OCI-LY3 (cell line): ENCODE results near the gene MIDN.
A peak's percentile ranks its signal among the peaks of the same experiment; 100 is the strongest.

Experiments
- H2AFZ ChIP-seq: fragments of 200-600, 300-600 bp; shearing (Covaris generic); 2 replicates; pipeline ENCODE4 v1.6.0; 2014; ENCODE audit warnings: antibody characterized with exemption, low read depth, low read length
- H3K27ac ChIP-seq: fragments of 200-600, 300-600 bp; sonication (generic); 2 replicates; pipeline ENCODE4 v1.5.1; 2014; ENCODE audit warnings: mild to moderate bottlenecking, low read length, moderate library complexity, mixed read lengths
- H3K27me3 ChIP-seq: fragments of 200-600, 300-600 bp; sonication (generic); 2 replicates; pipeline ENCODE4 v1.6.1; 2014; ENCODE audit warnings: low read depth, low read length, mixed read lengths
- H3K36me3 ChIP-seq: fragments of 200-600, 300-600 bp; sonication (generic); replicated peaks from 2 replicates; pipeline ENCODE3; 2014; ENCODE audit warnings: low read depth, low read length, mixed read lengths
- H3K4me1 ChIP-seq: fragments of 300-600, 200-600 bp; sonication (generic); 2 replicates; pipeline ENCODE4 v1.6.1; 2014; ENCODE audit warnings: low read length, mixed read lengths
- H3K4me2 ChIP-seq: fragments of 200-600, 300-600 bp; sonication (generic); 2 replicates; pipeline ENCODE4 v1.6.1; 2014; ENCODE audit warnings: low read length, mixed read lengths
- H3K4me3 ChIP-seq: fragments of 300-600, 200-600 bp; sonication (generic); 2 replicates; pipeline ENCODE4 v1.5.1; 2014; ENCODE audit warnings: antibody characterized with exemption, mild to moderate bottlenecking, low read length, moderate library complexity
- H3K79me2 ChIP-seq: fragments of 300-600, 200-600 bp; shearing (Covaris generic); 2 replicates; pipeline ENCODE4 v1.6.1; 2014; ENCODE audit warnings: mild to moderate bottlenecking, low read length, mixed read lengths
- H3K9ac ChIP-seq: fragments of 300-600, 200-600 bp; shearing (Covaris generic); 2 replicates; pipeline ENCODE4 v1.6.0; 2014; ENCODE audit warnings: mild to moderate bottlenecking, low read length, moderate library complexity
- H3K9me3 ChIP-seq: fragments of 200-600, 300-600 bp; shearing (Covaris generic); 2 replicates; pipeline ENCODE4 v1.6.1; 2014; ENCODE audit warnings: low read length, mixed read lengths; ENCODE audit not compliant: insufficient read depth
- H4K20me1 ChIP-seq: fragments of 200-600, 300-600 bp; sonication (generic); 2 replicates; pipeline ENCODE4 v1.6.1; 2016; ENCODE audit warnings: low read length, mixed read lengths; ENCODE audit not compliant: insufficient read depth
- CTCF ChIP-seq: fragments of 200-600, 300-600 bp; sonication (generic); IDR thresholded peaks from 2 replicates; pipeline ENCODE4 v1.5.1; 2014; ENCODE audit warnings: antibody characterized with exemption, low read length, low read depth
- EZH2phosphoT487 ChIP-seq: fragments of 200-600 bp; shearing (Covaris generic); IDR thresholded peaks from 2 replicates; pipeline ENCODE4 v1.6.1; 2018; ENCODE audit warnings: antibody characterized with exemption, mixed run types, low read depth

MIDN gene

GRCh38 chr19:1211494-1212234, 36.7 kb upstream of the MIDN start:
- no peaks in the 10 kb centered on the region for H3K27me3 ChIP-seq
- TF ChIP-seq EZH2phosphoT487, result no peak
- TF ChIP-seq CTCF, result no peak
- H3K27ac ChIP-seq, result no peak overlapping the region
- H3K36me3 ChIP-seq, result peaks cover 30% of the 10 kb centered on the region
- peaks cover 21% of the 10 kb centered on the region for H3K4me1 ChIP-seq
- H3K4me2 ChIP-seq, result no peak overlapping the region
- no peak overlapping the region for H3K4me3 ChIP-seq
- peaks cover 95% of the 10 kb centered on the region for H3K79me2 ChIP-seq
- H3K9me3 ChIP-seq, result no peaks in the 10 kb centered on the region
- peaks cover 50% of the 10 kb centered on the region for H4K20me1 ChIP-seq
- H2AFZ ChIP-seq, result no peak overlapping the region
- H3K9ac ChIP-seq, result no peak overlapping the region

- H3K27ac ChIP-seq, result peak overlapping the region; percentile 22
Measured at GRCh38 chr19:1213391-1214286, 34.7 kb upstream of the MIDN start.

GRCh38 chr19:1214299-1214861, 34.0 kb upstream of the MIDN start:
- H3K27ac ChIP-seq, result peak overlapping the region; percentile 22
- no peak overlapping the region for H3K9ac ChIP-seq
- H3K79me2 ChIP-seq, result peaks cover 89% of the 10 kb centered on the region
- no peak overlapping the region for H2AFZ ChIP-seq
- peaks cover 11% of the 10 kb centered on the region; the same call in 1 of the 2 replicates for H3K4me1 ChIP-seq
- H3K4me2 ChIP-seq, result peak overlapping the region; percentile 24; the same call in 1 of the 2 replicates
- peaks cover 60% of the 10 kb centered on the region for H4K20me1 ChIP-seq
- TF ChIP-seq CTCF (no peak), EZH2phosphoT487 (no peak)
- peaks cover 21% of the 10 kb centered on the region for H3K36me3 ChIP-seq
- H3K9me3 ChIP-seq, result no peaks in the 10 kb centered on the region
- no peak overlapping the region for H3K4me3 ChIP-seq
- no peaks in the 10 kb centered on the region for H3K27me3 ChIP-seq

More at GRCh38 chr19:1213391-1214286, 34.7 kb upstream of the MIDN start:
- no peaks in the 10 kb centered on the region for H3K27me3 ChIP-seq
- H3K36me3 ChIP-seq, result peaks cover 25% of the 10 kb centered on the region
- H3K9ac ChIP-seq, result no peak overlapping the region
- peaks cover 94% of the 10 kb centered on the region for H3K79me2 ChIP-seq
- no peak overlapping the region; the same call in 1 of the 2 replicates for H3K4me3 ChIP-seq
- peak overlapping the region; percentile 24; the same call in 1 of the 2 replicates for H3K4me2 ChIP-seq
- no peak for TF ChIP-seq CTCF
- no peak for TF ChIP-seq EZH2phosphoT487
- H4K20me1 ChIP-seq, result peaks cover 55% of the 10 kb centered on the region
- peaks cover 11% of the 10 kb centered on the region; the same call in 1 of the 2 replicates for H3K4me1 ChIP-seq
- H2AFZ ChIP-seq, result no peak overlapping the region
- no peaks in the 10 kb centered on the region for H3K9me3 ChIP-seq
